Hindlimb muscle (tissue), 1 donor: ENCODE results near the gene PFDN2. TPM values are rescaled to one million over a fixed set of nuclear protein-coding genes. Genes with fewer than 3 reads are reported as not detected.
"Not testable (repeated sequence)": the region's sequence is repeated elsewhere in the genome, so short reads cannot be mapped to it uniquely, and the experiment has no call there.

ENCODE experiments used
- DNase-seq: peaks from one replicate; pipeline ENCODE4 v3.0.0-alpha.2; 2013
- polyA plus RNA-seq: library from polyadenylated mRNA; unstranded; fragments of 120-200 nt; gene quantifications from one replicate; pipeline ENCODE4 v1.2.1, GENCODE V29; 2013; ENCODE audit not compliant: insufficient read length

PFDN2 gene
- polyA plus RNA-seq, 1 donor, result 66.3 TPM

GRCh38 chr1:161080441-161081405, 37.1 kb downstream of the PFDN2 start:
- no peak for DNase-seq

- no peak for DNase-seq
These were observed 38.3 kb downstream of the PFDN2 start for GRCh38 chr1:161079436-161080110.

DNA sequence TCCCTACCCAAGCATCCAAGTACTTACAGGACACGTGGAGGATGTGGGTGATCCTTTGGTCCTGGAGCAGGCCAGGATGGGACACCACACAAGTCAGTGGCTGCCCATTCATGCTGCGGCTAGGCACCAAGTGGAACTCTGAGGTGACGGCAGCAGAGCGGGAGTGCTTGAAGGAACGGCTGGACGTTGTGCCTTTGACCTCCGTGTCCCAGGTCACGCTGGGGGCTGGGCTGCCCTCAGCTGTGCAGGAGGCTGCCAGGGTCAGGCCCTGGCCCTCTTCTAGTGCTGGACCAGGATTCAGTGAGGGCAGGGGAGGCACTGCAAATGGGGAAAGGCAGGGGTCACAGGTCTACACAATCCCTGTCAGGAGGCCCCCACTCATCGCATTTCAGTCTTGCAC, 40.4 kb downstream of the PFDN2 start:
- DNase-seq, result no peak

DNA sequence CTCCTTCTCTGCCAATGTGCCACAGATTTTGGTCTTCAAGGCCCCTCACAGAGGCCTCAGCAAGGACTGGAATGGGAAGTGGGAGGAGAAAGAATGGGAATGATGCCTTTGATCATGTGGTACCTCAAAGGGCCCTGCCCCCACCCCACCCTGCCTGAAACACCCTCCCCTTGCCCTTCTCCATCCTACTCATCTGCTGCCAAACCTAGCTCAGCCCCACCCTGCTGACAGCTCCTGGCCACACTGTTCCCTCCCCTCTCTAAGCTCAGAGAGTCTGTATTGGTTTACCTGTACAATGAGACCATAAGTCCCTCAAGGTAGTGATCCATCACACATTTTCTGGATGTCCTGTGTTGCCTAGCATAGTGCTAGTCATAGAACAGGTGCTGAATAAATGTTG, 41.4 kb downstream of the PFDN2 start:
- DNase-seq, result no peak

- no peak for DNase-seq
These were observed 43.0 kb downstream of the PFDN2 start for GRCh38 chr1:161074676-161075368.

GRCh38 chr1:161073474-161074121, 44.2 kb downstream of the PFDN2 start:
- no peak for DNase-seq

GRCh38 chr1:161072751-161073449, 44.9 kb downstream of the PFDN2 start:
- no peak for DNase-seq

DNA sequence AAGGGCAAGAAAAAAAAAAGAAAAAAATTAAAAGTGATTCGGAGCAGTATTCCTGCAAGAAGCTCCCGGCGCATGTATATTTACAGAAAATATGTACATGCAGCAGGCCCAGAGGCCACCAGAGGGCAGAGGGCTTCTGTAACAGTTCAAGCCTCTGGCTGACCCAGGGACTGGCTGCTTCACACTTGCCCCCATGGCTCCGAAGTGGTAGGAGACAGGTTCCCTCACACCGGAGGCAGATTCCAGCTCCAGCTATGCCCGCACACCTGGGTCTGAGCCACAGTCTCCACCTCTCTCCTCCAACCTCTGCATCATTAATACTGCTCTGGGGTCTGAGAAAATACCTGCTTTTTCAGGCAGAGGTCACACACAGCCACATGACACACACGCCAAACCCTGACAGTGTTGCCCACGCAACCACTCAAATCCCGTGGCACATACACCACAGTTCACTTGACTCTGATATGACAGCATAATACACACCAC, 45.9 kb downstream of the PFDN2 start:
- DNase-seq, result peak; percentile 31

DNA sequence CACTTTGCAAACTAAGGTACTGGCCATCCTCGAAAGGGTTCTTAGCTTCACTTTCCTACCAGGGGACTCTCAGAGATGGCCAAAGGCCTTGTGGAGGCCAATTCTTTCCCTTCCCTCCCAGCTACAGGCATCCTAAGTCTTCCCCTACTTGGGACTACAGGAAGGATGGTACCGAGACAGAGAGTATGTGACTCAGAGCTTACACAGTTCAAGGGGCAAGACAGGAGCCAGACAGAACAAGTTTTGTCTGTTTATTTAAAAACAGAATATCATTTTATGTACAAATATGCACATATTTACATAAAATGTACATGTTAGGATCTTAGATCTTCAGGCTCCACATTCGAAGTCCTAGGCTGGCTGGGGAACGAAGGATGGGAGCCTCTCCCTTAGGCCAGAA, 47.1 kb downstream of the PFDN2 start:
- no peak for DNase-seq

GRCh38 chr1:161069731-161070270, 48.0 kb downstream of the PFDN2 start, which contains the start of gene ARHGAP30:
ARHGAP30 (minus strand) TSS chr1:161069891; CDS start chr1:161069624, 267 bp downstream.
- no peak for DNase-seq

- no peak for DNase-seq
These were observed 48.6 kb downstream of the PFDN2 start for GRCh38 chr1:161069241-161069640.

DNA sequence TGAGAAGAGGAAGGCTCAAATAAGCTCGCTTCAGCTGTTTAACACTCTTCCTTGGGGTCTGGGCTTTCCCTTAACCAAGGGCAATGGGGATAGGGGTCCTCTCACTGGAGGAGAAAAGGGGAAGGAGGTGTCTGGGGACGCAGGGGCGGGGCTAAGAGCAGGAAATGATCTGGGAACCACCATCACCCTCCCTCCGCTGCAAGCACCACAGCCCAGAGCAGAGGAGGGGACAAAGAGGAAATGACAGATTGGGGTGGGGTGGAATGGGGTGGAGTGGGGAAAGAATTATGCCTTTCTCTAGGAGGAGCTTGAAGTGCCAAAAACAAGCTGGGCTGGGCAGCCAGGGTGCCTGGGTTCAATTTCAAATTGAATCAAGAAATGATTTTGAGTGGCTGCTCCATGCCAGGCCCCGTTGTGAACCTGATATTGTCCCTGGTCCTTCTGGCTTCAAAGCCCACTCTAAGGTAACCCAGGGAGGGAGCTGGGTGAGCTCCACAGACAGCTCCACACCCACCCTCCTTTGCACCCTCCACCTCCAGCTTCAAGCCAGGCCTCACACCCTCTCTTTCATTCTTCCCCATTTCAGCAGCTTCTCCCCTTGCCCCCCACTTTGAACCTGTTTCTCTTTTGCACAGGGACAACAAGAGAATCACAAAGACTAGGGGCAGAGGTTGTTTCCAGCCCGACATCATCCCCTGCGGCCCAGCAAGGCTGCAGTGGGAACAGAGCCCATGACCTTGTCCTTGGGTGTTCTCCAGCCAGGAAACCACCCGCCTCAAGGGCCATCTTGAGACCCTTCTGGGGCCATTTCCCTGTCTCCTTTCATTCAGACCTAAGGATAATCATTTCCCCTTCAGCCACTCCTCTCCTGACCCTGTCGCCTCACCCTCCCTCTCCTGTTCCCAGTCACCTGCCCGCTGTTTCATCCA, 49.3 kb downstream of the PFDN2 start:
- no peak for DNase-seq

DNA sequence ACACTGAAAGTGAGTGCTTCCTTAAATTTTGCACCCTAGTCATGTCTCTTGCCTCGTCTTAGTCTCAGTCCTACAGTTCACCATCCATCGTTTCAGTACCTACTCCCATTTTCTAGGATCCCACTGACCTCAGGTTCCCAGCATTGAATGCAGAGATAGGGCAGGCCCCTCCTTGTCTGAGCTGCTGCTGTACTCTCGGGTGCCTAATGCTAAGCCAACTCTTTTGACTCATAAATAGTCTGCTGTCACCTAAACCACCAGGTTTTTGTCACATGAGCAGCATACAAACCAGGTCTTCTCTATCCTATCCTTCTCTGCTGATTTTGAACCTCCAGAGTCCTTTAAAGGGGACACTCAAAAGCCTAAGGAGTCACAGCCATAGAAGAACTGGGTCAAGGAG, 51.1 kb downstream of the PFDN2 start:
- DNase-seq, result no peak

DNA sequence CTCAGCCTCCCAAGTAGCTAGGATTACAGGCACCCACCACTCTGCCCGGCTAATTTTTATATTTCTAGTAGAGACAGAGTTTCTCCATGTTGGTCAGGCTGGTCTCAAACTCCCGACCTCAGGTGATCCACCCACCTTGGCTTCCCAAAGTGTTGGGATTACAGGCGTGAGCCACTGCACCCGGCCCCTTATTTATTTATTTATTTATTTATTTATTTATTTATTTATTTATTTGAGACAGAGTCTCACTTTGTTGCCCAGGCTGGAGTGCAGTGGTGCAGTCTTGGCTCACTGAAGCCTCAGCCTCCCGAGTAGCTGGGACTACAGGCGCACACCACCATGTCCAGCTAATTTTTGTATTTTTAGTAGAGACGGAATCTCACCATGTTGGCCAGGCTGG, 52.2 kb downstream of the PFDN2 start:
- not testable (repeated sequence) for DNase-seq

- DNase-seq, result not testable (repeated sequence)
These were observed 53.9 kb downstream of the PFDN2 start for GRCh38 chr1:161063936-161064335.

DNA sequence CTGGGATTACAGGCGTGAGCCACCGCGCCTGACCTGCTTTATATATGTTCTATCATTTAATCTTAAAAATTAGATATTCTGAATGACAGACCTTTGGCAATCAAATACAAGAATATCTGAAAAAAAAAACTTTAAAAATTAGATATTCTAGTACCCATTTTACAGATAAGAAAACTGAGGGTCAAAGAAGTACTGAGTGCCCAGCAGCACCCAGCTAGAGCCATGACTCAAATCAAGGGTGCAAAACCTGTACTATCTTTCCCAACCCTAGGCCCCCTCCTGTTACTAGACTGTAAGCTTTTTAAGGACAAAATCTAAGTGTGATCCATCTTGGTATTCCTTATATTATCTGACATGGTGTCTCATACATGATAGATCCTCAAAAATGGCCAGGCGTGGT, 56.4 kb downstream of the PFDN2 start:
- DNase-seq, result no peak

- no peak for DNase-seq
These were observed 58.5 kb downstream of the PFDN2 start for GRCh38 chr1:161059293-161059692.

GRCh38 chr1:161054805-161055204, 63.0 kb downstream of the PFDN2 start:
- DNase-seq, result no peak

DNA sequence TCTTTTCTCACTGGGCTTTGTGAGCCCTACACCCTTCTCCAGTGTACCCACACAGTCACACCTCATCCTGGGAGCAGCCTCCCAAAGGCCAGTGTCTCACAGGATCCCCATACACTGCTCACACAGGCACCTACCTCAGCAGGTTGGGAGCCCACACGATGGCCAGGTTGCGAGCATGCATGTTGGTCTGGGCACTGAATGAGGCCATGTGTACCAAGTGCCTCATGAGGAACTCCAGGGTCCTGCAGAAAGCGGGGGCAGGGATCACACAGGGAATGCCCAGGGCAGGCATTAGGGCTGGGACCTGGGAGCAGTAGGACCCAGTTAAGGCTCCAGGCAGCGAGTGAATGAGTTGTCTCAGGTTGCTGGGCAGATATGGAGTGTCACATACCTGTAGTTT, 63.6 kb downstream of the PFDN2 start:
- no peak for DNase-seq

DNA sequence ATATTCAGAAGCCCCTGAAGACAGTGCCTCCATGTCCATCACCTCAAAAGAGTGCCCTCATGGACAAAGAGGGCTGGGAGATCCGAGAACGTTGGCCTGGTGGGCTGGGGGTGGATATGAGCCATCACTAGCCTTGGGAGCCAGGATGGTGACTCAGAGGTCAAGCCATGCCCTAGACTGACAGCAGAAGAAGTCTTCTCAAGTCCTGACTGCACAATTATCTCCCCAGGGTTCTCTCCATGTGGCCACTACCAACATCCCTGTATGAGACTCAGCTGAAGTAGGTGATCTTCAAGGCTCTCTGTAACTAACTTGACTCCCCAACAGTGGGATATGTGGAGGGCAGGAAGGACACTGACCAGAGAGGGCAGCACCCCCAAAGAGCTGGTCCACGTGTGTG, 64.9 kb downstream of the PFDN2 start:
- DNase-seq, result no peak
